ENCODE measurements around the gene USP49. TPM values are rescaled to one million over a fixed set of nuclear protein-coding genes. Genes with fewer than 3 reads are reported as not detected.

USP49 gene
- total and polyA plus RNA-seq, 12 donors: 0.58 to 2.0 (median 1.7) TPM

- DNase-seq (no peak), ATAC-seq (no peak)
- peak overlapping the region in 5 of 10 donors; percentile 2 to 82 (median 23) for H3K27ac ChIP-seq
- peaks cover 0 to 84% (median 14%) of the 10 kb centered on the region in 9 donors for H3K36me3 ChIP-seq
- no peak overlapping the region for H3K4me3 ChIP-seq
- H3K9me3 ChIP-seq: no peaks in the 10 kb centered on the region
- H3K27me3 ChIP-seq: no peaks in the 10 kb centered on the region
- H3K4me1 ChIP-seq: peaks cover 0 to 55% (median 26%) of the 10 kb centered on the region in 9 donors
- no peak for TF ChIP-seq CTCF (IDR thresholded peaks at IDR 0.05)
- intact Hi-C loops (cut with DNase I): loop anchor here in 2 of 10 donors (10.0 kb wide), 2 partner anchors 103 to 113 kb away; partner anchors contain the start of gene USP49 (in 1 of the 2)
- 76 to 78% methylated on average over 4 of the region's 4 CpGs for WGBS, 2 donors
Observed at GRCh38 chr6:41791984-41792383, 103.2 kb downstream of the USP49 start.

GRCh38 chr6:41791305-41791704 is 103.9 kb downstream of the USP49 start:
- no peak for TF ChIP-seq CTCF (IDR thresholded peaks at IDR 0.05)
- DNase-seq: no peak
- H3K9me3 ChIP-seq: no peaks in the 10 kb centered on the region
- H3K27me3 ChIP-seq: no peaks in the 10 kb centered on the region
- intact Hi-C loops (cut with DNase I): loop anchor here in 2 of 10 donors (10.0 kb wide), 2 partner anchors 103 to 113 kb away; partner anchors contain the start of gene USP49 (in 1 of the 2)
- peaks cover 0 to 56% (median 31%) of the 10 kb centered on the region in 9 donors for H3K4me1 ChIP-seq
- peak overlapping the region in 1 of 10 donors; percentile 82 for H3K27ac ChIP-seq
- 79 to 84% methylated on average over 1 of the region's 1 CpG for WGBS, 2 donors
- ATAC-seq: no peak
- peaks cover 0 to 77% (median 14%) of the 10 kb centered on the region in 9 donors for H3K36me3 ChIP-seq
- H3K4me3 ChIP-seq: no peak overlapping the region

- H3K9me3 ChIP-seq: no peaks in the 10 kb centered on the region
- peaks cover 0 to 69% (median 14%) of the 10 kb centered on the region in 9 donors for H3K36me3 ChIP-seq
- H3K27ac ChIP-seq: no peak overlapping the region
- intact Hi-C loops (cut with DNase I): loop anchor here in 2 of 10 donors (10.0 kb wide), 2 partner anchors 105 to 115 kb away; partner anchors contain the start of gene USP49 (in 1 of the 2)
- 96 to 100% methylated on average over 1 of the region's 1 CpG for WGBS, 2 donors
- peaks cover 10 to 64% (median 43%) of the 10 kb centered on the region in 9 donors for H3K4me1 ChIP-seq
- no peak overlapping the region for H3K4me3 ChIP-seq
- no peak for TF ChIP-seq CTCF (IDR thresholded peaks at IDR 0.05)
- no peaks in the 10 kb centered on the region for H3K27me3 ChIP-seq
- no peak for DNase-seq
- ATAC-seq: no peak
Observed at GRCh38 chr6:41790045-41790444, 105.1 kb downstream of the USP49 start.

GRCh38 chr6:41789390-41789724 is 105.8 kb downstream of the USP49 start:
- Histone ChIP-seq H3K9me3 (no peaks in the 10 kb centered on the region), H3K36me3 (peaks cover 0 to 69% (median 14%) of the 10 kb centered on the region in 9 donors), H3K27ac (peak overlapping the region in 2 of 10 donors; percentile 21 to 49), H3K4me1 (peaks cover 12 to 68% (median 45%) of the 10 kb centered on the region in 9 donors), H3K27me3 (no peaks in the 10 kb centered on the region), H3K4me3 (peak overlapping the region in 2 of 10 donors; percentile 19 to 96)
- no peak for ATAC-seq
- intact Hi-C loops (cut with DNase I): loop anchor here in 6 of 10 donors (5.0 to 10.0 kb wide), 7 partner anchors 105 to 425 kb away; partner anchors contain the start of genes BYSL (in 3 of the 6), MED20 (in 3 of the 6), CCND3 (in 2 of the 6) and MRPS10 (in 2 of the 6)
- no peak for TF ChIP-seq CTCF (IDR thresholded peaks at IDR 0.05)
- WGBS, 2 donors: 64 to 66% methylated on average over 3 of the region's 3 CpGs
- no peak for DNase-seq

Data from heart right ventricle (tissue), 16 donors.